SK-N-SH (cell line): ENCODE data around the gene CACNG3. TPM values are rescaled to one million over a fixed set of nuclear protein-coding genes. Genes with fewer than 3 reads are reported as not detected.

ENCODE experiments used
- CTCF ChIA-PET: fragments of 300-600, 350-600 bp; formaldehyde crosslinking; extraction: SDS; loops from one replicate; lab custom pipeline; 2021; lab: Yijun Ruan, JAX
- POLR2A ChIA-PET: fragments of 350-600 bp; sonication (Branson Sonifier 250); formaldehyde crosslinking; extraction: SDS; loops from one replicate; lab custom pipeline; 2020; ENCODE audit warnings: antibody characterized with exemption, inconsistent platforms; lab: Yijun Ruan, JAX
- DNase-seq: peaks from one replicate; pipeline ENCODE4 v3.0.0; 2012
- H2AFZ ChIP-seq: fragments of 200-600 bp; sonication (generic); 2 replicates; pipeline ENCODE4 v1.8.1; 2016; ENCODE audit warnings: antibody characterized with exemption, mild to moderate bottlenecking, low read depth
- H3F3A ChIP-seq: fragments of 200-600 bp; sonication (generic); replicated peaks from 2 replicates; pipeline ENCODE3; 2016; ENCODE audit warnings: antibody characterized with exemption, mild to moderate bottlenecking; ENCODE audit not compliant: insufficient read depth
- H3K27ac ChIP-seq, 2 experiments: fragments of 200-500 bp in 1 of 2; fragments of 200-600 bp in 1 of 2; sonication (Bioruptor generic) in 1 of 2; sonication (generic), shearing (Covaris generic) in 1 of 2; 2 replicates each; pipeline versions ENCODE4 v1.5.1 to v1.6.1; 2014 to 2016; ENCODE audit warnings: low read depth in 2 of 2, inconsistent platforms in 1 of 2, low read length in 1 of 2, mild to moderate bottlenecking in 1 of 2, mixed read lengths in 1 of 2
- H3K27me3 ChIP-seq: fragments of 200-600 bp; sonication (generic), shearing (Covaris generic); 2 replicates; pipeline ENCODE4 v1.6.1; 2016; ENCODE audit warnings: mixed run types; ENCODE audit not compliant: insufficient read depth
- H3K36me3 ChIP-seq, 2 experiments: fragments of 200-500 bp in 1 of 2; fragments of 200-600 bp in 1 of 2; sonication (Bioruptor generic) in 1 of 2; sonication (generic) in 1 of 2; replicated peaks in 1 of 2; 2 replicates each; pipeline versions ENCODE3 to v1.5.1; 2014 to 2016; ENCODE audit warnings: low read length in 1 of 2, mild to moderate bottlenecking in 1 of 2; ENCODE audit not compliant: insufficient read depth in 2 of 2, control insufficient read depth in 1 of 2
- H3K4me1 ChIP-seq, 2 experiments: fragments of 200-500 bp in 1 of 2; fragments of 200-600 bp in 1 of 2; sonication (Bioruptor generic) in 1 of 2; sonication (generic), shearing (Covaris generic) in 1 of 2; 2 replicates each; pipeline versions ENCODE4 v1.5.1 to v1.6.1; 2014 to 2016; ENCODE audit warnings: low read depth in 1 of 2, low read length in 1 of 2, mixed run types in 1 of 2; ENCODE audit not compliant: insufficient read depth in 2 of 2, control insufficient read depth in 1 of 2
- H3K4me2 ChIP-seq: fragments of 200-600 bp; sonication (generic), shearing (Covaris generic); 2 replicates; pipeline ENCODE4 v1.6.1; 2017; ENCODE audit warnings: mixed run types
- H3K4me3 ChIP-seq, 2 experiments: fragments of 200-500 bp in 1 of 2; fragments of 200-600 bp in 1 of 2; sonication (Bioruptor generic) in 1 of 2; sonication (generic), shearing (Covaris generic) in 1 of 2; 2 replicates each; pipeline versions ENCODE4 v1.5.1 to v1.8.1; 2014 to 2016; ENCODE audit warnings: low read depth in 2 of 2, inconsistent platforms in 1 of 2, low read length in 1 of 2, mild to moderate bottlenecking in 1 of 2, mixed read lengths in 1 of 2, moderate library complexity in 1 of 2
- H3K79me2 ChIP-seq: fragments of 200-600 bp; sonication (generic); 2 replicates; pipeline ENCODE4 v1.8.1; 2017; ENCODE audit warnings: mild to moderate bottlenecking; ENCODE audit not compliant: insufficient read depth
- H3K9ac ChIP-seq: fragments of 200-600 bp; sonication (generic); 2 replicates; pipeline ENCODE4 v1.6.1; 2017; ENCODE audit warnings: mixed run types
- H3K9me2 ChIP-seq: fragments of 200-600 bp; sonication (generic); 2 replicates; pipeline ENCODE4 v1.6.1; 2017; ENCODE audit warnings: mixed run types
- H3K9me3 ChIP-seq: fragments of 200-600 bp; sonication (generic); 2 replicates; pipeline ENCODE4 v1.6.1; 2017; ENCODE audit warnings: mixed run types, mild to moderate bottlenecking, moderate library complexity
- H4K20me1 ChIP-seq: fragments of 200-600 bp; sonication (generic); 2 replicates; pipeline ENCODE4 v1.6.1; 2017; ENCODE audit warnings: mild to moderate bottlenecking, mixed run types; ENCODE audit not compliant: insufficient read depth
- CHD2 ChIP-seq: fragments of 150-350 bp; IDR thresholded peaks from 2 replicates; pipeline ENCODE4 v1.6.1; 2018; ENCODE audit warnings: low read length; ENCODE audit not compliant: partially characterized antibody
- EZH2phosphoT487 ChIP-seq: fragments of 200-600 bp; sonication (generic); IDR thresholded peaks from 2 replicates; pipeline ENCODE4 v1.6.1; 2017; ENCODE audit warnings: low read depth, mixed run types, mild to moderate bottlenecking, antibody characterized with exemption, moderate library complexity, borderline replicate concordance
- FOSL2 ChIP-seq: IDR thresholded peaks from 2 replicates; pipeline ENCODE4 v1.4.0; 2012; ENCODE audit warnings: low read depth, mild to moderate bottlenecking, moderate library complexity, borderline replicate concordance
- FOXM1 ChIP-seq: IDR thresholded peaks from 2 replicates; pipeline ENCODE4 v1.4.0; 2012; ENCODE audit warnings: low read depth, mild to moderate bottlenecking
- GATA2 ChIP-seq: sonication (generic); formaldehyde crosslinking; IDR thresholded peaks from 2 replicates; pipeline ENCODE4 v1.5.0; 2020; ENCODE audit warnings: mild to moderate bottlenecking, missing genetic modification reagents
- IRF3 ChIP-seq: fragments of 150-350 bp; IDR thresholded peaks from 2 replicates; pipeline ENCODE4 v1.6.1; 2016; ENCODE audit warnings: mild to moderate bottlenecking, low read depth, low read length
- MAX ChIP-seq: IDR thresholded peaks from 2 replicates; pipeline ENCODE4 v1.4.0; 2012; ENCODE audit warnings: low read depth
- PBX3 ChIP-seq: IDR thresholded peaks from 2 replicates; pipeline ENCODE4; 2012
- POLR2AphosphoS5 ChIP-seq: IDR thresholded peaks from 2 replicates; pipeline ENCODE4 v1.6.1; 2012; ENCODE audit warnings: low read depth, low read length
- RAD21 ChIP-seq: IDR thresholded peaks from 2 replicates; pipeline ENCODE4 v1.6.1; 2012; ENCODE audit warnings: mild to moderate bottlenecking, low read length
- RCOR1 ChIP-seq: fragments of 150-350 bp; IDR thresholded peaks from 2 replicates; pipeline ENCODE4 v1.6.1; 2017; ENCODE audit warnings: antibody characterized with exemption, low read length
- REST ChIP-seq: IDR thresholded peaks from 2 replicates; pipeline ENCODE4 v1.6.1; 2012; ENCODE audit warnings: mild to moderate bottlenecking, low read depth, low read length, moderate library complexity
- RFX5 ChIP-seq: IDR thresholded peaks from 2 replicates; pipeline ENCODE4 v1.6.1; 2012; ENCODE audit warnings: mild to moderate bottlenecking, improper control_type of control experiment, low read length
- TCF12 ChIP-seq: IDR thresholded peaks from 2 replicates; pipeline ENCODE4 v1.4.0; 2012
- TEAD4 ChIP-seq: IDR thresholded peaks from 2 replicates; pipeline ENCODE4 v1.4.0; 2012; ENCODE audit warnings: mild to moderate bottlenecking, borderline replicate concordance; ENCODE audit not compliant: insufficient read depth
- polyA plus RNA-seq, 3 experiments: library from polyadenylated mRNA; depleted of rRNA; stranded (reverse); fragments of >200 nt; gene quantifications; 2 replicates each; pipeline ENCODE4 v1.2.3, GENCODE V29; 2012

CACNG3 gene
- polyA plus RNA-seq, 1 of the 3 experiments (the other 2 are of a cell fraction) = not detected

GRCh38 chr16:24216961-24217360, 39.2 kb upstream of the CACNG3 start:
- no peaks in the 10 kb centered on the region for H3K36me3 ChIP-seq
- H3K9me3 ChIP-seq = no peaks in the 10 kb centered on the region
- H4K20me1 ChIP-seq = no peaks in the 10 kb centered on the region
- H3K27me3 ChIP-seq = no peaks in the 10 kb centered on the region
- H2AFZ ChIP-seq = no peak overlapping the region
- no peak overlapping the region for H3K27ac ChIP-seq
- no peaks in the 10 kb centered on the region for H3F3A ChIP-seq
- H3K9ac ChIP-seq = no peak overlapping the region
- ChIA-PET POLR2A (no interaction called here), CTCF (interaction anchor here (1.0 kb wide), 1 partner anchor 8 kb away, joined by 3 read pairs; no protein-coding TSS in a partner anchor)
- no peak overlapping the region for H3K4me2 ChIP-seq
- DNase-seq = no peak
- no peaks in the 10 kb centered on the region for H3K9me2 ChIP-seq
- no peaks in the 10 kb centered on the region for H3K79me2 ChIP-seq
- no peaks in the 10 kb centered on the region for H3K4me1 ChIP-seq
- TF ChIP-seq TEAD4 (no peak), EZH2phosphoT487 (no peak), FOSL2 (no peak), GATA2 (CRISPR knock-in tag) (no peak), TCF12 (no peak), CHD2 (no peak), RAD21 (no peak), IRF3 (no peak), POLR2AphosphoS5 (no peak), REST (no peak), PBX3 (no peak), RCOR1 (no peak), MAX (no peak), FOXM1 (no peak), RFX5 (no peak)
- no peak overlapping the region for H3K4me3 ChIP-seq
